Keratinocyte (primary cell): ENCODE measurements around the gene MUC13.

Source experiments
- CTCF ChIP-seq, 3 experiments: IDR thresholded peaks in 1 of 3; conservative IDR thresholded peaks in 1 of 3; optimal IDR thresholded peaks in 1 of 3; 2 replicates in 2 of 3; 3 replicates in 1 of 3; pipeline versions ENCODE3 to v1.5.1; 2011; ENCODE audit warnings: low read length in 3 of 3, mild to moderate bottlenecking in 3 of 3, moderate library complexity in 2 of 3, control low read depth in 1 of 3, inconsistent platforms in 1 of 3; ENCODE audit not compliant: insufficient read depth in 2 of 3; ENCODE audit errors: extremely low read depth in 1 of 3
- EZH2 ChIP-seq: IDR thresholded peaks from one replicate; pipeline ENCODE4 v1.6.1; 2012; ENCODE audit warnings: inconsistent platforms, mild to moderate bottlenecking, low read length, moderate library complexity

GRCh38 chr3:124896824-124897526 lies 37.6 kb downstream of the MUC13 start:
- no peak for TF ChIP-seq CTCF (optimal IDR thresholded peaks at IDR 0.05 in 1 of 3, IDR thresholded peaks at IDR 0.05 in 1 of 3, conservative IDR thresholded peaks at IDR 0.05 in 1 of 3; ENCODE audit: extremely low read depth in 1 of 3, insufficient read depth in 2 of 3, low read length in 3 of 3)
- TF ChIP-seq EZH2 = no peak
